Neural crest cell (in vitro differentiated cells): Measurements from ENCODE around the gene KRT83. TPM values are rescaled to one million over a fixed set of nuclear protein-coding genes. Genes with fewer than 3 reads are reported as not detected.

Source experiments
- DNase-seq: peaks from one replicate; pipeline ENCODE4 v3.0.0; 2021; ENCODE audit warnings: low read depth, mixed read lengths, low spot score
- H3K27ac Mint-ChIP-seq: one replicate; pipeline ENCODE4 v1.8.0; 2021; ENCODE audit warnings: mild to moderate bottlenecking, mixed read lengths; ENCODE audit not compliant: unreplicated experiment
- H3K27me3 Mint-ChIP-seq: 2 replicates; pipeline ENCODE4 v1.8.0; 2021; ENCODE audit warnings: low read depth, mild to moderate bottlenecking, mixed read lengths
- H3K36me3 Mint-ChIP-seq: 2 replicates; pipeline ENCODE4 v1.8.0; 2021; ENCODE audit warnings: low read depth, mild to moderate bottlenecking, mixed read lengths
- H3K4me1 Mint-ChIP-seq: 2 replicates; pipeline ENCODE4 v1.8.0; 2021; ENCODE audit warnings: mixed read lengths
- H3K4me3 Mint-ChIP-seq: one replicate; pipeline ENCODE4 v1.8.0; 2021; ENCODE audit warnings: mild to moderate bottlenecking, mixed read lengths
- H3K9me3 Mint-ChIP-seq: 2 replicates; pipeline ENCODE4 v1.8.0; 2021; ENCODE audit warnings: mixed read lengths
- long read RNA-seq: library from polyadenylated mRNA; unstranded; transcript quantifications from one replicate; pipeline ENCODE4 v2.0.0, GENCODE V29; 2020
- total RNA-seq: library from RNA; stranded (reverse); gene quantifications from 2 replicates; pipeline ENCODE4 v1.2.1, GENCODE V29; 2021
- TF ChIP-seq, protein P1 (sequence below): fragments of 200-600 bp; sonication (generic); conservative IDR thresholded peaks from 2 replicates; pipeline ENCODE4 v1.5.0; 2021; ENCODE audit warnings: antibody characterized with exemption, mild to moderate bottlenecking

Gene KRT83
- not detected in 2 replicates for total RNA-seq
- long read RNA-seq = 0 reads

GRCh38 chr12:52320784-52321400 lies at the start of gene KRT83:
TSS of gene KRT83 (minus strand) at chr12:52321398. CDS start at chr12:52321335, 63 bp downstream.
- Mint-ChIP-seq H3K27ac (no peak within 1 kb of the TSS), H3K4me3 (no peak within 1 kb of the TSS), H3K9me3 (no peaks in the 10 kb centered on the region), H3K4me1 (no peaks in the 10 kb centered on the region), H3K27me3 (peaks cover 45% of the 10 kb centered on the region), H3K36me3 (no peaks in the 10 kb centered on the region)
- DNase-seq = no peak
- TF ChIP-seq, protein P1, sequence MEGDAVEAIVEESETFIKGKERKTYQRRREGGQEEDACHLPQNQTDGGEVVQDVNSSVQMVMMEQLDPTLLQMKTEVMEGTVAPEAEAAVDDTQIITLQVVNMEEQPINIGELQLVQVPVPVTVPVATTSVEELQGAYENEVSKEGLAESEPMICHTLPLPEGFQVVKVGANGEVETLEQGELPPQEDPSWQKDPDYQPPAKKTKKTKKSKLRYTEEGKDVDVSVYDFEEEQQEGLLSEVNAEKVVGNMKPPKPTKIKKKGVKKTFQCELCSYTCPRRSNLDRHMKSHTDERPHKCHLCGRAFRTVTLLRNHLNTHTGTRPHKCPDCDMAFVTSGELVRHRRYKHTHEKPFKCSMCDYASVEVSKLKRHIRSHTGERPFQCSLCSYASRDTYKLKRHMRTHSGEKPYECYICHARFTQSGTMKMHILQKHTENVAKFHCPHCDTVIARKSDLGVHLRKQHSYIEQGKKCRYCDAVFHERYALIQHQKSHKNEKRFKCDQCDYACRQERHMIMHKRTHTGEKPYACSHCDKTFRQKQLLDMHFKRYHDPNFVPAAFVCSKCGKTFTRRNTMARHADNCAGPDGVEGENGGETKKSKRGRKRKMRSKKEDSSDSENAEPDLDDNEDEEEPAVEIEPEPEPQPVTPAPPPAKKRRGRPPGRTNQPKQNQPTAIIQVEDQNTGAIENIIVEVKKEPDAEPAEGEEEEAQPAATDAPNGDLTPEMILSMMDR = no peak

GRCh38 chr12:52369809-52370208 lies 48.6 kb upstream of the KRT83 start:
- Mint-ChIP-seq H3K4me1 (peaks cover 8% of the 10 kb centered on the region), H3K27me3 (peaks cover 14% of the 10 kb centered on the region), H3K36me3 (no peaks in the 10 kb centered on the region), H3K4me3 (no peak overlapping the region), H3K9me3 (no peaks in the 10 kb centered on the region), H3K27ac (no peak overlapping the region)
- TF ChIP-seq, protein P1 = no peak
- DNase-seq = no peak

DNA sequence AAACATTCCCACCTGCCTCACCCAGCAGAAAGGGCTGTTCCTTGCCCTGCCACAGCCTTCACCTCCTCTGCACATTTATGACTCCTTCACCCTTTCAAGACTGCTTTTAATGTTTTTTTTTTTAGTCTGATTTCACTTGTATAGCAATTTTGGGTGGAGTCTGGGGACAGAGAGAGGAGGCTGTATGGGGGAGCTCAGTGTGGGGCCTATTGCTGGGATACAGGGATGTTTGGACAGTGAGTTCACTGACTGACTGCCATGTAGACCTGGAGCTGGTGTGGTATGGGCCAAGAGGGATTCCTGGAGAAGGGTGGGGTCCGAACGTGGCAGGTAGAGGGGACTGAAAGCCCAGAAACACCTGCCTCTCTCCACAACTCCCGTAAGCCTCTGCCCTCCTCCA lies 48.0 kb upstream of the KRT83 start:
- TF ChIP-seq, protein P1 = no peak
- no peak for DNase-seq
- no peaks in the 10 kb centered on the region for H3K36me3 Mint-ChIP-seq

GRCh38 chr12:52368508-52368907 lies 47.3 kb upstream of the KRT83 start:
- H3K27me3 Mint-ChIP-seq = peaks cover 14% of the 10 kb centered on the region
- H3K27ac Mint-ChIP-seq = no peak overlapping the region
- H3K9me3 Mint-ChIP-seq = no peaks in the 10 kb centered on the region
- no peaks in the 10 kb centered on the region for H3K36me3 Mint-ChIP-seq
- H3K4me1 Mint-ChIP-seq = peaks cover 8% of the 10 kb centered on the region
- no peak for DNase-seq
- TF ChIP-seq, protein P1 = no peak
- no peak overlapping the region for H3K4me3 Mint-ChIP-seq

More for the DNA sequence above, 48.0 kb upstream of the KRT83 start:
- Mint-ChIP-seq H3K27me3 (peaks cover 14% of the 10 kb centered on the region), H3K9me3 (no peaks in the 10 kb centered on the region), H3K27ac (no peak overlapping the region), H3K4me3 (no peak overlapping the region), H3K4me1 (peaks cover 8% of the 10 kb centered on the region)

DNA sequence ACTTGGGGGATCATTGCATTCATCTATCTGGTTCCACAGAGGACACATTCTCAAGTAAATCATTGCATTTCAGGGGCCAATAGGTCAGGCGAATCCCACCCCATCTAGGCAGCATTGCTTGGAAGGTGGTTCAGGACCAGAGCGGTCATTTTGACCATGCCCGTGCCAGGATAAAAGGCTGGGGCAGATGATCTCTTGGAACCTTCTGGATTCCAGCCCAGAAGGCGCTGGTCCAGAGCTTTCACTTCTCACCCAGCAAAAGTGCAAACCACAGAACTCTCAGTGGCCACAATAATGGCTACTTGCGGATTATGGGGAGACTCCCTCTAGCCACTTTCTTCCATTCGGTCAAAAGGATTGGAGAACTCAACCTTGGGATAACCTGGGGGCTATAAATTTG lies 46.7 kb upstream of the KRT83 start:
- H3K36me3 Mint-ChIP-seq = no peaks in the 10 kb centered on the region
- H3K4me3 Mint-ChIP-seq = no peak overlapping the region
- DNase-seq = no peak
- no peak overlapping the region for H3K27ac Mint-ChIP-seq
- H3K4me1 Mint-ChIP-seq = peaks cover 8% of the 10 kb centered on the region
- TF ChIP-seq, protein P1 = no peak
- H3K9me3 Mint-ChIP-seq = no peaks in the 10 kb centered on the region
- H3K27me3 Mint-ChIP-seq = peaks cover 14% of the 10 kb centered on the region
